Iris pigment epithelial cell (primary cell): ENCODE results near the gene TMEM132C.

Experiments used
- DNase-seq: peaks from one replicate; pipeline ENCODE4 v3.0.0-alpha.2; 2011; ENCODE audit warnings: low read depth

Gene TMEM132C

GRCh38 chr12:128288357-128288756 lies 21.4 kb downstream of the TMEM132C start:
- DNase-seq, result no peak

DNA sequence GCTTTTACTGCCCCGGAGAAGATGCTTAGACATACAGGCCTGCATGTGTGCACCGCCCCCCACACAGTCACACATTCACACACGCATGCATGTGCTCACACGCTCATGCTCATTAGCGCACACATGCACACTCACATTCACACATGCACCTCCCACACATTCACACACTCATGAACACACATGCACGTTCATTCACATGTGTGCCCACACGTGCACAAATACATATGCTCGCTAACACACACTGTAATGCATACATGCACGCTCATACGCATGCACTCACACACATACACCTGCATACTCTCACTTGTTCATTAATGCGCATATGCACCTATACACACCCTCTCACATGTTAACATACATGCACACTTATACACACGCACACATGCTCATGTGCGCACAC lies 21.9 kb downstream of the TMEM132C start:
- no peak for DNase-seq

DNA sequence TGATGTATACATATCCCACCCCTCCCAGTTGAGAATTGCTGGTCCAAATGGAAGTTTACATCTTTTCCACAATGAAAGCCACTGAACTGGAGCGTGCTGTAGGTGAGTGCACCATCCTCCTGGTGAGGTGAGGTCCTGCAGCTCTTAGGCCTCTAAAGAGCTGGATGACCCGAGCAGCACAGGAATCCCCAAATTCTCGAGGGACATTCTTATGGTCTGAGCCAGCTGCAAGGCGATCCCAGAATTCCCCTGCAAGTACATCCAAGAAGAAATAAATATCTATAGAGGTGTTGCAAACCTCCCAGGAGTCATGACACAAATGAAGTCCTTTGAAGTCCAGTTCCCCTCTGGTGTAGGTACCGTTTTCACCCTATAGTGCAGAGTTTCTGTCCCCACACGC lies 24.0 kb downstream of the TMEM132C start:
- DNase-seq, result no peak

GRCh38 chr12:128298091-128298748 lies 31.2 kb downstream of the TMEM132C start:
- no peak for DNase-seq

DNA sequence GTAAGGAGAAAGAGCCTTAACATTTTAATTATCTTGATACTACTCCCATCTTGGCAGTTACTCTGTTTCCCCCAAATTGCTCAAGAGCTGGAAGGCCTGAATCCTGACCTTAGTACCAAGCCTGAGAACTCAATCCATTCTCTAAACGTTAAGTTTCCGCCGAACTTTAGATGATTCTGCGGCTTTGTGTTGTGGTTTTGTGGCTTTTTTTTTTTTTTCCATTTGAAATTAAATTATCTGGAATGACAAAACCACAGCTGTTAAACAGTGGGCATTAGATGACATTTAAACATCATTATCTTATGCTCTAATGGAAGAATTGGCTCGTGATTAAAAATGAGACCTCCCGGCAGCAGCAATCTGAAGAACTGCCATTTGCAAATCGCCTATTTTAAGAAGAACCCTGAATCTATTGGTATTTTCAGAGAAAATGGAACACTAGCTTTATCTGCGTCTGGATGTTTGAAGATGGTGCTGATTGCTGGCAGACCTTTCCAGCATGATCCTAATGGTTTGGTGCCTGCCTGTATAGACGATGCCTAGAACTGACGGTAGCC lies 38.4 kb downstream of the TMEM132C start:
- no peak for DNase-seq

GRCh38 chr12:128307791-128308190 lies 40.8 kb downstream of the TMEM132C start:
- DNase-seq, result no peak

DNA sequence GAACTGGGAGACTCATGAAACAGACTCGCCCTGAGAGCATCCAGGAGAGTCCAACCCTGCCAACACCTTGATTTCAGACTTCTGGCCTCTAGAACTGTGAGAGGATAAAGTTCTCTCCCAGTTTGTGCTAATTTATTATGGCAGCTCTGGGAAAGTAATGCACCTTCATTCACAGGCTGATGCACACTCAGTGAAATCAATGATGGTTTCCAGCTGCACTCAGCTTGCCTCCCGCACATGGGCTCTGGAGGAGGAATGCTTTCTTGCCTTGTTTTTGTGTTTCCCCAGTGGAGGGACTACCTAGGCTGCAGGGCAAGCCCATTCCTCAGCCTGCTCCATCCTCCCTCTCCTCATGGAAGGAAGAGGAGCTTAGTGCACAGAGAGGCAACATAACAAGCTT lies 45.7 kb downstream of the TMEM132C start:
- DNase-seq, result no peak

GRCh38 chr12:128313931-128314330 lies 47.0 kb downstream of the TMEM132C start:
- DNase-seq, result no peak

DNA sequence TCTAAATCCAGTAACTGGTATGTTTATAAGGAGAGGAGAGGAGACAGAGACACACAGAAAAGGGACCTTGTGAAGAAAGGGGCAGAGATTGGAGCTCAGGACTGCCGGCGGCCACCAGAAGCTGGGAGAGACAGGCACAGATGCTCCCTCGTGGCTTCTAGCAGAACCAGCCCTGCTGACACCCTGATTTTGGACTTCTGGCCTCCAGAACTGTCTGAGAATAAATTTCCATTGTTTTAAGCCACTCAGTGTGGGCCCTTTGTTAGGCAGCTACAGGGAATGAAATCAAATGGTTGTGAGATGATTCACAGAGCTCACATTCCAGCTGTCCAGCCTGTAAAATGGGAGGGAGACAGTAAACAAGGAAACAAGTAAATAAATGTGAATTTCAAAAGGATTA lies 47.6 kb downstream of the TMEM132C start:
- DNase-seq, result no peak

DNA sequence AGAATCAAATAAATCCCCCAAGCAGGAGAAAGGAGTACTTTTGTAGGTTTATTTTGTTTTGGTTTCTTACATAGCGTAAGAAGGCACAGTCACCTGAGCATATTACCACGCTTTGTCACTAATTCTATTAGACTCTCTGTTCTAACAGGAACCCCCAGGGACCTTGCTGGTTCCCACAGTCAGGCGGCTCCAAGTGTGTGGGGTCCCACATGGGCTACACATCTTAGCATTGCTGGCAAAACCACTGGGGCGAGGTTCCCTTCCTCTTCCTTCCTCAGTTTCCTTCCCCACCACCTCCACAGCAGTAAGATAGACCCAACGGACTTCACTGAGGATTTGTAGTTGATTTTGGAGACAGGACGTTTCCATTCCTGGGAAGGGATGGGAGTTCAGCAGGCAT lies 49.1 kb downstream of the TMEM132C start:
- no peak for DNase-seq

DNA sequence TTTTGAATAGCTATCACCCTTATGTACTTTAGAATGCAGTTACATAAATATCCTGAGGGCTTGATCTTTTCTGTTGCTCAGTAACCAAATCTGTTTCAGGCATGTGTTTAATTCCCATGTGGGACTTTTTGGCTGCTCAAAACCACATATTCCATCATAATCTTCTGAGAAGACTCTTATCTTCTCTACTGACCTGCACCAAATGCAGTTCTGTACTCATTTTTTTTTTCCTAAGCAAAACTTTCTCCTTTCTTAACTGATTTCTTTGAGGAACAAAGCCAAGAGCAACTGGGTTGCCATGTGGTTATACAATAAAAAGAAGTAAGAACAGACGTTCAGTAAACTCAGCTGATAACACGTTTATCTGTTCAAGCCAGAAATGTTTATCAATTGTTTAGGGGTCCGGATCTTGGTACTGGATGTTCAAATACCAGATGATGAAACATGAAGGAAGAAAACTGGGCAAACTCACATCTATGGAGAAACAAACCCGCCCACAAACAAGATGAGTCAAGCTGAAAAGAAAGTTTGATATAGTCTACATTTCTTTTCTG lies 50.1 kb downstream of the TMEM132C start:
- no peak for DNase-seq

GRCh38 chr12:128318341-128318740 lies 51.4 kb downstream of the TMEM132C start:
- no peak for DNase-seq

GRCh38 chr12:128318946-128319345 lies 52.0 kb downstream of the TMEM132C start:
- no peak for DNase-seq

DNA sequence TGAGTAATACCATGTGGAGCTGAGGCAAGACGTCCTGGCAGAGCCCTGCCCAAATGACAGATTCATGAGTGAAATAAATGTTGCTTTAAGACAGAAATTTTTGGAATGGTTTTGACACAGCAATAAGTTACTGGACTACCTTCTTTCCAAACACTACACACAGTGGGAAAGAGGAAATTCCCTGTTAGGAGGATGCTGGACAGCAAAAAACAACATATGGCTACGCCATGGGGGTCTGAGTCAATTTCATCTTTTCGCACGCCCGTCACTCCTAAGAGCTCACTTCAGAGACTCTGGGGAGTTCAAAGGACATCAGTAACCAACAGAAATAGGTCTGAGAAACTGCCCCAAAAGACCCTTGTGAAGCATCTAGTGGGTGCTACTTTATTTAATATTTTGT lies 55.4 kb downstream of the TMEM132C start:
- no peak for DNase-seq

DNA sequence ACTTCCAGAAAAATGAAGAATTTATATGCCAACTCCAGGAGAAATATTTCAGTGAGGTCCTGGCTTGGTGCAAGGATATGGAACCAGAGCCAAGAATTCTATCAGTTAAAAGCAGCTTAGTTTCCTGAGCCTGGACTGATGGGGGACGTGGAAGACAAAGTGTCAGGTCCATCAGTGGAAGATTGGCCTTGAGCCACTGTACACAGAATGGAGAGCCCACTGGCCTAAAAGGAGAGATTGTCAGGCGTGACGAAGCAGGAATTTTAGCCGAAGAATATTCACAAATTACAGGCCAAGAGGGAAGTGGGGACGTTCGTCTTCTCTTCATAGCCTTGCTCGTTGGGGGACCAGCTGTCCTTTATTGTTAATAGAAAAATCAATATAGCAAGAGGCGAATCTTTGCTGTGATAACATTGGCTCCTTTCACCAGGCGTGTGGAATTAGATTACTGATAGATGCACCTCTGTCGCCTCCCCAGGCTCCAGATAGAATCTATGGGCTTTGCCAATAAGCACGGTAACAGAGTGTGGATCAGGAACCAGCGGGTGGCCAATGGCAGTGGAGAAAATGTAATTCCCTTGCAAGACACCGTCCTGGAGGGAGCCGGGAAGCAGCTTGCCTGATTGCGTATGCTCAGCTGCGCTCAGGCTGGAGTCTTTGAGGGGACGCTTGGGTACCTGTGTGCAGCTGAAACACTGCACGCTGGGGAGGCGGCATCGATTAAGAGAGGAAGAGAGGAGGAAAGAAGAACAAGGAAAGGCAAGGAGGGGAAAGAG lies 56.4 kb downstream of the TMEM132C start:
- DNase-seq, result no peak

DNA sequence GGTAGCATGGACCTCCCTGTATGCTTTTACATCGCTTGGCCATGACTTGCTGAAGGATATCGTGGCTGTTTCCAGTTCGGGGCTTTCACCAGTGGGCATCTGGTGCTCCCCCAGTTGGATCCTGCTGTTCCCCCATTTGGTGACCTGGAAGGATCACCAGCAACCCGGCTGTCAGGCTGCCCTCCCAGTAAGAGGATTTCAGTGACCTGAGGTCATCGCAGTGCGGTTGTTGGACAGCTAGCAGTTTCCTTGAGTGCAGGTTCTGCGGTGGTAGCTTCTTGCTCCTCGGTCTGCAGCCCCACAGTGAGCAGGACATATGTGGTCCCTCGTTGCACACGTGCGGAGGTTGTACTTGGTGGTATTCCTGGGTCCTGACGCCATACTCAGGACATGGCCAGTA lies 58.7 kb downstream of the TMEM132C start:
- no peak for DNase-seq

- no peak for DNase-seq
These were observed 59.4 kb downstream of the TMEM132C start for GRCh38 chr12:128326406-128326805.

- no peak for DNase-seq
These were observed 62.0 kb downstream of the TMEM132C start for GRCh38 chr12:128328961-128329360.

- DNase-seq, result no peak
These were observed 69.5 kb downstream of the TMEM132C start for GRCh38 chr12:128336204-128337070.

- DNase-seq, result no peak
These were observed 70.0 kb downstream of the TMEM132C start for GRCh38 chr12:128337071-128337345.

DNA sequence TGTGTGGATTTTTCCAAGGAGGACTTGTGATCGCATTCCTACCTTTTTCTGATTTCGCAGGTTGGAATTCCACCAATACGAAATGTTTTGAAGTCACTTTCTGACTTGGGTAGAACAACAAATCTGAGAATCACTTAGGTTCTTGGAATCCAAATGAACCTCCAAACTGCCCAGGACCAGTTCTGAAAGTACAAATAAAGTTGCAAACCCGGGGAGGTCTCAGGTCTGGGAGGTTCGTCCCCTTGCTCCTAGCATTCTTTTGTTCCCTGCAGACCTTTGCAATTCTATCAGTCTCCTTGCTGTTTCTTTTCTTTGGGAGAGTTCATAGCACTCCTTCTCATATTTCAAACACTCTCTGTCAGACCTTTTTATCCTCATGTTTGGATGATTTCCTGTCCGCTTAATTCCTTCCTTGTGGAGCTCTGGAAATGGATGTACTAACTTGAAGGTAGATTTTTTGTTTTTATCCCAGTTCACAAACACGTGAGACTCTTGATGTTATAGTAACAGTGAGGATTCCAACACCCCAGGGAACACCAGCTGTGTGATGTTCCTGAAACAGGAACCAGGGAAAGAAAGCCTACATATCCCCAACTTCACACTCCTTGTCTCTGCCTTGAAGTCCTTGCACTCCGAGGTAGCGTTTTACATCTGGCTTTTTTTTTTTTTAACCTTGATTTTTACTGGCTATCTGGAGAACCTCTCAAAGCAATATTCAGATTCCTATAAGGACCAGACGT lies 70.6 kb downstream of the TMEM132C start:
- DNase-seq, result no peak
